Neural progenitor cell (in vitro differentiated cells): ENCODE results near the gene SPDYE5. TPM values are rescaled to one million over a fixed set of nuclear protein-coding genes. Genes with fewer than 3 reads are reported as not detected.

Source experiments
- DNase-seq: peaks from one replicate; pipeline ENCODE4 v3.0.0-alpha.2; 2016; ENCODE audit warnings: low spot score
- H2AFZ ChIP-seq: fragments of 200-600 bp; sonication (generic); replicated peaks from 2 replicates; pipeline ENCODE4 v1.6.1; 2016; ENCODE audit warnings: antibody characterized with exemption
- H3F3A ChIP-seq: fragments of 200-600 bp; sonication (generic); 2 replicates; pipeline ENCODE4 v1.6.1; 2016; ENCODE audit warnings: antibody characterized with exemption, low read depth
- H3K27ac ChIP-seq: fragments of 200-600 bp; sonication (generic); 2 replicates; pipeline ENCODE4 v1.5.1; 2016; ENCODE audit warnings: mild to moderate bottlenecking
- H3K27me3 ChIP-seq: fragments of 200-600 bp; sonication (generic); 2 replicates; pipeline ENCODE4 v1.6.1; 2016; ENCODE audit warnings: mild to moderate bottlenecking, moderate library complexity
- H3K36me3 ChIP-seq: fragments of 200-600 bp; sonication (generic); 2 replicates; pipeline ENCODE4 v1.5.1; 2016
- H3K4me1 ChIP-seq: fragments of 200-600 bp; sonication (generic); 2 replicates; pipeline ENCODE4 v1.6.1; 2016; ENCODE audit warnings: mixed run types
- H3K4me2 ChIP-seq: fragments of 200-600 bp; sonication (generic); 2 replicates; pipeline ENCODE4 v1.6.1; 2016
- H3K4me3 ChIP-seq: fragments of 200-600 bp; sonication (generic); 2 replicates; pipeline ENCODE4 v1.5.1; 2016
- H3K79me2 ChIP-seq: fragments of 200-600 bp; sonication (generic); 2 replicates; pipeline ENCODE4 v1.6.1; 2016; ENCODE audit warnings: low read depth
- H3K9ac ChIP-seq: fragments of 200-600 bp; sonication (generic); 2 replicates; pipeline ENCODE4 v1.6.1; 2016
- H3K9me3 ChIP-seq: fragments of 200-600 bp; sonication (generic); 2 replicates; pipeline ENCODE4 v1.5.1; 2016; ENCODE audit warnings: low read depth
- H4K20me1 ChIP-seq: fragments of 200-600 bp; sonication (generic); 2 replicates; pipeline ENCODE4 v1.6.1; 2016; ENCODE audit warnings: low read depth
- H3K27ac Mint-ChIP-seq: 3 replicates; pipeline ENCODE4 v1.8.0; 2021; ENCODE audit warnings: mixed read lengths
- H3K27me3 Mint-ChIP-seq: 2 replicates; pipeline ENCODE4 v1.8.0; 2022; ENCODE audit warnings: low read depth, mild to moderate bottlenecking, inconsistent platforms, moderate library complexity, mixed read lengths; ENCODE audit not compliant: insufficient read depth
- H3K36me3 Mint-ChIP-seq: 3 replicates; pipeline ENCODE4 v1.8.0; 2021; ENCODE audit warnings: mixed read lengths
- H3K4me1 Mint-ChIP-seq: 3 replicates; pipeline ENCODE4 v1.8.0; 2021; ENCODE audit warnings: mixed read lengths
- H3K4me3 Mint-ChIP-seq: 3 replicates; pipeline ENCODE4 v1.8.0; 2021; ENCODE audit warnings: mild to moderate bottlenecking, moderate library complexity, mixed read lengths
- H3K9me3 Mint-ChIP-seq: 3 replicates; pipeline ENCODE4 v1.8.0; 2020; ENCODE audit warnings: mixed read lengths
- EZH2 ChIP-seq: fragments of 200-600 bp; sonication (generic); IDR thresholded peaks from 2 replicates; pipeline ENCODE4 v1.6.1; 2017; ENCODE audit warnings: antibody characterized with exemption, mild to moderate bottlenecking, moderate library complexity
- EZH2phosphoT487 ChIP-seq: fragments of 200-600 bp; sonication (generic); IDR thresholded peaks from 2 replicates; pipeline ENCODE4 v1.6.1; 2017; ENCODE audit warnings: antibody characterized with exemption
- small RNA-seq: library from RNA; depleted of rRNA; stranded (forward); fragments of <200 nt; gene quantifications from one replicate; pipeline ENCODE3, GENCODE V24; 2015
- total RNA-seq: library from RNA; depleted of rRNA; stranded (reverse); fragments of >200 nt; gene quantifications from 2 replicates; pipeline ENCODE4 v1.2.3, GENCODE V29; 2015; ENCODE audit warnings: low replicate concordance
- TF ChIP-seq, protein P1 (sequence below): fragments of 200-600 bp; sonication (generic); IDR thresholded peaks from 2 replicates; pipeline ENCODE4 v1.5.1; 2017; ENCODE audit warnings: antibody characterized with exemption, mild to moderate bottlenecking

Gene SPDYE5
- total RNA-seq, 1 donor from 2014 or later, result not detected

DNA sequence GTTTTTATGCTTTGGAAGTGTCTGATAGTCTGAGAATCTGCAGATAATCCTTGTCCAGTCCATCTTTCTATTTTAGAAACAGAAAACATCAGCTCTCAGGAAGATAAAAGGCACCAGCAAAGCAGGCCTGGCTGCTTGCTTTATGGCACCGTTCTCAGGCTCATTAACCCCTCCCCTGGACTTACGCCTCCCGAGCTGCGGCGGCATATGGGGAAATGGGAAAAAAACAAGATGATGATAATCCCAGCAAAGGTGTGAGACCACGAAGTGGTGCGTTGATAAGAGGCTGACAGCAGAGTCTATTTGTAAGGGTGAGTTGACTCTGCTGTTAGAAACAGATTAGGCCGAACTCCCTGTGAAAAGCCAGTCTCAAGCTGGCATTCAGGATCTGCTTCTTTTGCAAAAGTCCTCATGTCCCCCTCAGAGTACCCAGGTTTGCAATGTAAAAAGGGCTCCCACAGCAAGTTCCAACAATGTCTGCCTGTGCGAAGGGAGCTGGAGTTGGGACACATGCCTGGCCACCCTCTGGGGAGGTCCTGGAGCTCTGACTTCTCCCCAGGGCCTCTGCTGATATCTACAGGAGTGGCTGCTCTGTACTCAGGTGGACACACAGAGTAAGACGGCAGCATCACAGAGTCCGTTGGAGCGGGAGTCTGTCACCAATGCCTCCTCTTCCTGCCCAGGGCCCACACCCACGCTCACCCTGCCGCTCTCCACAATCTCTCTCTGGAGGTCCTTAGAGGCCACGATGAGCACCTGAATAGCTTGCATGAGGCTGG, 54.3 kb downstream of the SPDYE5 start:
- Mint-ChIP-seq H3K4me1 (no peaks in the 10 kb centered on the region), H3K27ac (no peak overlapping the region), H3K36me3 (peaks cover 30% of the 10 kb centered on the region), H3K9me3 (no peaks in the 10 kb centered on the region), H3K27me3 (peaks cover 4% of the 10 kb centered on the region), H3K4me3 (no peak overlapping the region)
- Histone ChIP-seq H3K36me3 (peaks cover 9% of the 10 kb centered on the region), H3K9ac (no peak overlapping the region), H3K27me3 (no peaks in the 10 kb centered on the region), H3K79me2 (no peaks in the 10 kb centered on the region), H3F3A (no peaks in the 10 kb centered on the region), H3K4me1 (no peaks in the 10 kb centered on the region), H3K4me3 (no peak overlapping the region), H3K4me2 (no peak overlapping the region), H2AFZ (no peak overlapping the region), H3K9me3 (no peaks in the 10 kb centered on the region), H3K27ac (no peak overlapping the region), H4K20me1 (no peaks in the 10 kb centered on the region)
- TF ChIP-seq, protein P1, sequence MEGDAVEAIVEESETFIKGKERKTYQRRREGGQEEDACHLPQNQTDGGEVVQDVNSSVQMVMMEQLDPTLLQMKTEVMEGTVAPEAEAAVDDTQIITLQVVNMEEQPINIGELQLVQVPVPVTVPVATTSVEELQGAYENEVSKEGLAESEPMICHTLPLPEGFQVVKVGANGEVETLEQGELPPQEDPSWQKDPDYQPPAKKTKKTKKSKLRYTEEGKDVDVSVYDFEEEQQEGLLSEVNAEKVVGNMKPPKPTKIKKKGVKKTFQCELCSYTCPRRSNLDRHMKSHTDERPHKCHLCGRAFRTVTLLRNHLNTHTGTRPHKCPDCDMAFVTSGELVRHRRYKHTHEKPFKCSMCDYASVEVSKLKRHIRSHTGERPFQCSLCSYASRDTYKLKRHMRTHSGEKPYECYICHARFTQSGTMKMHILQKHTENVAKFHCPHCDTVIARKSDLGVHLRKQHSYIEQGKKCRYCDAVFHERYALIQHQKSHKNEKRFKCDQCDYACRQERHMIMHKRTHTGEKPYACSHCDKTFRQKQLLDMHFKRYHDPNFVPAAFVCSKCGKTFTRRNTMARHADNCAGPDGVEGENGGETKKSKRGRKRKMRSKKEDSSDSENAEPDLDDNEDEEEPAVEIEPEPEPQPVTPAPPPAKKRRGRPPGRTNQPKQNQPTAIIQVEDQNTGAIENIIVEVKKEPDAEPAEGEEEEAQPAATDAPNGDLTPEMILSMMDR, result no peak
- TF ChIP-seq EZH2, result no peak
- TF ChIP-seq EZH2phosphoT487, result no peak
- no peak for DNase-seq

Small RNAs within 50 kb of the gene (small RNA-seq; reads per million reads assigned to genes)
- gene AC211429.1 (not detected), gene RF00019 (not detected)

Other genes starting within 250 kb of the SPDYE5 start
- 0.17 and 4.4 TPM in 2 replicates for gene TRIM73, start 96.7 kb upstream of the SPDYE5 start, total RNA-seq
- gene POM121C, start 6.0 kb upstream of the SPDYE5 start, total RNA-seq, result 14.1 and 16.2 TPM in 2 replicates
- 39.2 and 46.2 TPM in 2 replicates for gene HIP1, start 246.6 kb downstream of the SPDYE5 start, total RNA-seq